ENCODE results near the gene BUB1B.

Gene BUB1B

DNA sequence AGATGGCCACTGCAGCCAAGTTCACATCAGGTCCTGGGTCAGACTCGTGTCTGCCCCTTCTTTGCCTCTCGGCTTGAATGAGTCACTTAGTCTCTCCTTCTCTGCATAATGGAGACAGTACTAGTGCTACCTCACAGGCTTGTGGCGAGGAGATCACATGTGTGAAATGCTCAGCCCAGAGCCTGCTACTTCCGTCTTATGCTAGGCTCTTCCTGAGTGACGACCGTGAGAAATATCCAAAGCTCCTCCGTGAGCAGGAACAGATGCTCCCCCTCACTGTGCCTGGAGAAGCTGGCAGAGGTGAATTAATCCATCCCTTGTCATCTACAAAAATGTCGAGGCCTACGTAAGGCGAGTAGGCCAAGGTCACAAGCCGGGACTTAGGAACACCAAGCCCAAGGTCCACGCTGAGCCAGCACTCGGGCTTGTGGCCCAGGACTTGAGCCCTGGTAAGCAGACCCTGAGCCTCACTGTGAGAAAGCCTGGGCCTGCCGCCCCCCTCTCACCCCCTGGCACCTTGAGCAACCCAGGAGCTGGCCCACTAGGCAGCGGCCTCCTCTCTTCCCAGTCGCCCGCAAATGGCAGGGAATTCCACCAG is 95.9 kb downstream of the BUB1B start:
- DNase-seq, result no peak

DNA sequence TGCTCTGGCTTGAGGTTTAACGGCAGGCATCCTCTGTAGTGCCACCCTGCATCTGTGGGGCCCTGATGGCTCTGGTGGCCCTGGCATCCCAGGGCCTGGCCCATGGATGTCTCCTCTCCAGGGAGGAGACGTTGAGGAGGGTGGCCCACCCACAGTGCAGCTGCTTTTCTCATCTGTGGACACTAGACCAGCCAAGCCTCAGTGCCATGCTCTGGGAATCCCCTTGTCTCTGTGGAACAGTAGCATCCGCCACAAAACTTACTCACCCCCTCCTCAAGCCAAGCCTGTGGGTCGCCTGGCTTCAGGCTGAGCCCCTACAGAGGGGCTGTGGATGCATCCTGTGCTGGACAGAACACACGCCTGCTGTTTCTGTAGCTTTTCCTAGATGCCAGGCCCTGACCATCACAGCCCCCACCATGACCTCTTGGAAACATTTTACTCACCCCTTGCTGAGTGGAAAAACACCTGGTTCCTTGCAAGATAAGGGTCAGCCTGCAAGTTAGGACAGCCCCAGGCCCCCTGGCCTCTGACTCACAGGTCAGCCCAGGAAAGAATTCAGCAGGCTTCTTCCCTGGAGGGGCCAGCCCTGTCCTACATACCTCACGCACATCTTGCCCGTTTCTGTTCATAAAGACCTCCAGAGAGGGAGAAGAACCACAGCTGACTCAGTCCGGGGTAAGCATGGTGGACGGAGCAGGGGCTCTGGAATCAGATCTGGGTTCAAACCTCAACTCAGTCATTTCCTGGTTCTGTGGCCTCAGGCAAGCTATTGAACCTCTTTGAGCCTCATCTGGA is 97.0 kb downstream of the BUB1B start:
- DNase-seq, result no peak

DNA sequence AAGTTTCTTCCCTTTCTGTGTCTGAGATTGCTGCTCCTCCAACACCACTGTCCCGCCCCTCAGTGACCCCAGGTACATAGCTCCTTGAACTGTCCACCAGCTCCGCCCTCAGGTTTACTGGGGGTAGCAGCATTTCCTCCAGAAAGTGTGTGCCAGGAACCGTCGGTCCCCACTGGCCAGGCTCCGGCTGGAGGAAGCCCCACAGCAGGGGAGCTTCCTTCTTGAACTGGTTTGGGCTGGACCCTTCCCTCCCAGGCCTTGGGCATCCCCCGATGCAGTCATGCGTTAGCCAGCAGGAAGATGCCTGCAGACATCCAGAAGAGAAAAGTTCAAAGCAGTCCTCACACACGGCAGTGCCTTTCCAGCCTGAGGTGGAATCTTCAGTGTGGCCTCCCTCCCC is 97.7 kb downstream of the BUB1B start:
- no peak for DNase-seq

DNA sequence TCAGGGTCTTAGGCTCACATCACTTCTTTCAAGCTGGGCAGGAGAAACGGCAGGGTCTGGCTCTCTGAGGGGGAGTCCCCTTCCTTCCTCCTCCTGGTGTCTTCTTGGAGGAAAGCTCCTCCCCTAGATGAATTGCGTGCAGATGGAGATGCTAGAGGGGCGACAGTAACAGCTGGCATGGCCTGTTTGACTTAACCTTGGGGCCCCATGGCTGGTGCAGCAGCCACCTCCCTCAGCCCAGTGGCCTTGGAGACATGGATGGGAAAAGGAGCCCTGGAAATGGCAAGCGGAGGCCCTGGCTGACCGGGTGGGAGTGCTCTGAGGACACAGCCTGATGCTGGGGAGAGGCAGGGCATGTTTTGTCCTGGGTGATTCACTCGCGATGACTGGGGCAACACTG is 98.2 kb downstream of the BUB1B start:
- no peak for DNase-seq

DNA sequence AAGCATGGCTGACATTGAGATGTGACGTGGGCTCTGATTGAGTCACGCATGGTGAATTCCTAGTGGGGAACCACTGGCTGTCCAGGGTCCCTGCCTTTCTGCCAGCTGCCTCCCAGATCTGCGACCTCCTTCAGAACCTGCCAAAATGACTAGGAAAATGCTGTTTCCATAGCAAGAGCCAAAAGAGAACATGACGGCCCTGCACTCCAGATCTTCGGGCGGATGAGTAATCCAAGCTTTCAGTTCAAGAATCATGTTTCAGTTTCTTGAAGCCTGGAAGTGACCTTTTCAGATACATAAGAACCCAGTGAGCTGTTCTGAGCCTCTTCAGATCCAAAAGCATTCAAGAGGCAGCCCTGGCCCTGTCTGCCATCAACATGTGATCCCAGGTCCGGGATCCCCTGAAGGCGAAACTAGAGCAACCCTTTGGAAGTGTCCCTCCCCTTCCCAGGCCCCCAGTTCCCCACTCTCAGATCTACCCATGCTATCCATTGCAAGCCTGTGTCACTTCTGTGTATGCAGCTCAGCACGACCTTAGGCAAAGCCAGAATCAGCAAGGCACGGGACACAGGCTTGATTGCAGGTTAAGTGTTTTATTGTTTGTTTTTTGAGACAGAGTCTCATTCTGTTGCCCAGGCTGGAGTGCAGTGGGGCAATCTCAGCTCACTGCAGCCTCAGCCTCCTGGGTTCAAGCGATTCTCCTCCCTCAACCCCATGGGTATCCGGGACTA is 102.3 kb downstream of the BUB1B start:
- DNase-seq, result peak; percentile 62

DNA sequence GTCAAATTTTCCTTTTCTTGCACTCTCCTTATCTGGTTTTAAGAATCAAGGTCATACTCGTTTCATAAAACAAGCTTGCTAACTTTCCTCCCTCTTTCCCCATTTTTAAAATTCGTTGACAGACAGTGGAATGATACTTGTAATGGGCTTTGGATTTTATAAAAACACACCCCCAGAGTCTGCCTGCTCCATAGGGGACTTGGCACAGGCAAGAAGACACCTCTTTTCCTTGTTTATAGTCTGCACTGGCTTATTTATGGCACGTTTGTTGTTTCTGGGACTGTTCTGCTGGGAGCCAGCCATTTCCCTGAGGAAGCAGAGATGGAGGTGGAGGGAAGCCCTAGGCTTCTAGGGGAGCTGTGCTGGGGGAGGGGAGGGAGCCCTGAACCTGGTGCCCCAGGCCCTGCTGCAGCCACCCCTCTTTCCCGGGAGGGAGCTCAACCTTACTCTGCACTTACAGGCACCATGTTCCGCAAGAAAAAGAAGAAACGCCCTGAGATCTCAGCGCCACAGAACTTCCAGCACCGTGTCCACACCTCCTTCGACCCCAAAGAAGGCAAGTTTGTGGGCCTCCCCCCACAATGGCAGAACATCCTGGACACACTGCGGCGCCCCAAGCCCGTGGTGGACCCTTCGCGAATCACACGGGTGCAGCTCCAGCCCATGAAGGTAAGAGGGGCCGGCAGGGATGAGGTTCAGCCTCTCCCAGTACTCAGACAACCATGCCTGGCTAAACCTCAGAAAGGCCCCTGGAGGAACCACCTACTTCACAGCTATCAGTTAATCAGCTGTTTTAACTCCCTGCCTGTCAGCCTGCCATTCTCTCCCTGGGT is 103.7 kb downstream of the BUB1B start:
- no peak for DNase-seq

DNA sequence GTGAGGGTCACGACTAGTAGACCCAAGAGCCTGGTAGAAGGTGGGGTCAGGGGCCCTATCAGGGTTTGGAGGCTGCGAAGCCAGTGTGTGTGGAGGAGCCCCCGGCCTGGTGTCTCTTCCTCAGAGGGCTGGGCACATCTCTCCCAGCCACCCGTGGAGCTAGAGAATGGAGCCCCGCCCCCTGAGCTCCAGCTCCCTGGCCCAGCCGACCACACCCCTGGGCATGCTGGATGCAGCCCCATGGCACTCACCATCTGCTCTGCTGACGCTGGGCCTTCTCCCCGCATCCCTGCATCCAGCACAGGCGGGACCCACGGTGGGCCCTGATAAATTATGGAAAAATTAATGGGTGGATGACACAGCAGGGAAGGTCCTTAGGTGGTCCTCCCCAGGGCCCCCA is 104.5 kb downstream of the BUB1B start:
- no peak for DNase-seq

DNA sequence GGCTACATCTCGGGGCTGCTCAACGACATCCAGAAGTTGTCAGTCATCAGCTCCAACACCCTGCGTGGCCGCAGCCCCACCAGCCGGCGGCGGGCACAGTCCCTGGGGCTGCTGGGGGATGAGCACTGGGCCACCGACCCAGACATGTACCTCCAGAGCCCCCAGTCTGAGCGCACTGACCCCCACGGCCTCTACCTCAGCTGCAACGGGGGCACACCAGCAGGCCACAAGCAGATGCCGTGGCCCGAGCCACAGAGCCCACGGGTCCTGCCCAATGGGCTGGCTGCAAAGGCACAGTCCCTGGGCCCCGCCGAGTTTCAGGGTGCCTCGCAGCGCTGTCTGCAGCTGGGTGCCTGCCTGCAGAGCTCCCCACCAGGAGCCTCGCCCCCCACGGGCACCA is 105.0 kb downstream of the BUB1B start:
- no peak for DNase-seq

DNA sequence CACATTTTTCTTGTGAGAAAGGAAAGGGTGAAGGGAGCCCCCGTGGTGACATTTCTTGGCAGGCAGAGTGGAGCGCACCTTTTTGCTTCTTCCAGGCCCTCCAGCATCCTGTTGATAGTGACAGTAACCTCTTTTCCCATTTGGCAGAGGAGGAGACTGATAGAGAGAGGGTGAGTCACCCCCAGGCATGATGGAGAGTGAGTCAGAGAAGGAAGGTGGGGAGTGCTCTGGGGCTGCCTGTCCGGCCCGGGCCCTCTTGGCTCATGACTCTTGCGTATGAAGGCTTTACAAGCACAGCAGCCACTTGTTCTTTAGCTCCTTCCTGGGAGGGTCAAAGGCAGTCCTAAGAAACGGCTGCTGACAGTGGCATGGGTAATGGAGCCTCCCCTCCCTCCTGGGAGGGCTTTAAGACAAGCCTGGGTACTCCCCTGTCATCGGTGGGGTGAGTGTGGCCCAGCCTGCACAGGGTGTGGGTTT is 106.0 kb downstream of the BUB1B start:
- DNase-seq, result peak; percentile 87

DNA sequence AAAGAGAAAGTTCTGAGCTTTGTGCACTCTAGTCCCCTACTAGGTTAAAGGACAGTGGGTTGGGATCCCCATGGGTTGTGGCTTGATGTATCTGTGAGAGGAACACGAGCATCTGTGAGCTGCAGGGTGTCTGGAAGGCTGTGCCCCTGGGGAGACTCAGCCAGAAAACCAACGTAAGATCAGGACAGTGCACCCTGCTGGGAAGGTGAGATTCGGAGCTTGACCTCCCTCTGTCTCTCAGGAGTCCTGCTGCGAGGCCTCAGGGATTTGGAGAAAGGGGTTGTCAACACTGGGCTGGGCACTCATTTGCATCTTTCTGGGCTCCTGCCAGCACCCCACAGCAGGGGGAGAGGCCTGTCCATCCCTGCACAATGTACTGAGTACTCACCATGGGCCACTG is 106.8 kb downstream of the BUB1B start:
- DNase-seq, result no peak

DNA sequence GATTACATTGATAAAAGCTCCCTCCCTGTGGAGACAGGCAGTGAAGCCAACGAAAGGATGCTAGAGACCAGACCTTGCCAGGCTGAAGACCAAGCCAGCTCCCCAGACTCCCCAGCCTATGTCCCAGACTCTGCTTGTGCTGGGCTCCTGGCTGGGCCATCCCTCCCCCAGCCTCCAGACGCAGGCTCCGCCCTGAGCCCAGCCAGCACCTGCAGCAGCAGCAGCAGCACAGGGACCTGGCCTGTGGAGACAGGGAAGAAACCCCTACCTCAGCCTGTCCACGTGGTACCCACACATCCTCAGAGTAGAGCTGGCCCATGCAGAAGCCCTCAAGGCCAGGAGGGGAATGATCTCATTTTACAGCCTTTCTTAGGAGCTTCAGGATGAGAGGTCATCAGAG is 108.7 kb downstream of the BUB1B start:
- no peak for DNase-seq

DNA sequence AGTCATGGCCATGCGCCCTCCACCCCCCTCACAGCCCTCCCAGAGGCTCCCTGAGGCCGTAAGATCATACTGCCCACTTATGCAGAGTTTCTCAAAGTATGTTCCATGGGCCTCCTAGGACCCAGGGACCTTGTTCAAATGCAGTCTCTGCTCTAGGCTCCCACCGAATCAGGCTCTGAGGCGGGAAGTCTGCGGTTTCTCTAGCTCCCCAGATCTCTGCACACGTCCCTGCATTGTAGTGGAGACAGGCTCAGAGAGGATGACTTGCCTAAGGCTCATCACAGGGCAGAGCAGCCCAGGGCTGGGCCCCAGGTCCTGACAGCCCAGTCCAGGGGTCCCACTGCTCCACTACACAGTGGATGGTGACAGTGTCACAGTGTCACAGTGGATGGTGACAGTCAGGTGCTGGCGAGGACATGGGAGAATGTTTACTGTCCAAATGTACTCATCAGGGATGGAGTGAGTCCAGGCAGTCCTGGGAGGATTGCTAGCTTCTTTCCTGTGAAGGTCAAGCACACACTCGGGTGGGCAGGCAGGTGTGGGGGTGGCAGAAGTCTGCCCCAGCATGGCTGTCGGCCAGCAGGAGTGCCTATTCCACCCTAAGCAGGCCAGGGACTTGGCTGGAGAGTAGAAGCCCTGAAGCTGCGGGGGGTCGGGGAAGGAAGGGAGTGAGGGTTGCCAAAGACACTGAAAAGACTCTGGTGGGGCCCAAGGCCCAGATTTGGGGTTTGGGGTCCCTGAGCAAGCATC is 109.6 kb downstream of the BUB1B start:
- DNase-seq, result no peak
